K562 (cell line): ENCODE results near the gene TMEM131. TPM values are rescaled to one million over a fixed set of nuclear protein-coding genes. Genes with fewer than 3 reads are reported as not detected.
A peak's percentile ranks its signal among the peaks of the same experiment; 100 is the strongest.
"Not testable (repeated sequence)": the region's sequence is repeated elsewhere in the genome, so short reads cannot be mapped to it uniquely, and the experiment has no call there.

ENCODE experiments used
- ATAC-seq: fragments of 200-7000 bp; cut with Tn5 transposase; 3 replicates; pipeline ENCODE4 v1.9.1; 2020; ENCODE audit warnings: moderate library complexity
- BruUV-seq: library from RNA; stranded (reverse); fragments of 400-500 nt; replicated peaks from 2 replicates; lab custom pipeline; 2021; lab: Mats Ljungman, UMichigan
- CTCF ChIA-PET: fragments of 300-600 bp; formaldehyde crosslinking; extraction: SDS; loops from one replicate; lab custom pipeline; 2021; ENCODE audit warnings: low intra/inter-chr PET ratio; lab: Yijun Ruan, JAX
- POLR2A ChIA-PET: fragments of 300-600, 350-650 bp; sonication (Branson Sonifier 250); formaldehyde crosslinking; extraction: SDS; loops from one replicate; lab custom pipeline; 2021; ENCODE audit warnings: antibody characterized with exemption, inconsistent platforms; lab: Yijun Ruan, JAX
- DNase-seq, 4 experiments: peaks; one replicate each; pipeline versions ENCODE4 v3.0.0 to v3.0.0-alpha.2; 2011 to 2018; ENCODE audit warnings: low spot score in 3 of 4, mixed read lengths in 3 of 4; ENCODE audit errors: extremely low read depth in 1 of 4
- FAIRE-seq: peaks from 2 replicates; lab custom pipeline; 2011; peaks lifted over from hg19 to GRCh38; lab: Jason Lieb, UNC
- H2AFZ ChIP-seq: 2 replicates; pipeline ENCODE4 v1.6.0; 2011; ENCODE audit warnings: low read depth, low read length, control low read depth, inconsistent platforms
- H3K27ac ChIP-seq: fragments of 200-600 bp; 3 replicates; pipeline ENCODE4 v1.8.0; 2011; ENCODE audit warnings: low read depth, mild to moderate bottlenecking, control low read depth, inconsistent platforms, low read length, moderate library complexity, mixed read lengths; ENCODE audit errors: extremely low read depth
- H3K27me3 ChIP-seq, 2 experiments: fragments of 300-600 bp in 1 of 2; 2 replicates in 1 of 2; 3 replicates in 1 of 2; pipeline versions ENCODE4 v1.6.0 to v1.8.0; 2011; ENCODE audit warnings: inconsistent platforms in 2 of 2, low read length in 2 of 2, mild to moderate bottlenecking in 1 of 2, mixed read lengths in 1 of 2, moderate library complexity in 1 of 2; ENCODE audit not compliant: control insufficient read depth in 2 of 2, insufficient read depth in 2 of 2
- H3K36me3 ChIP-seq: fragments of 300-600 bp; 3 replicates; pipeline ENCODE4 v1.8.0; 2011; ENCODE audit warnings: mild to moderate bottlenecking, low read length, inconsistent platforms; ENCODE audit not compliant: control insufficient read depth, insufficient read depth
- H3K4me1 ChIP-seq, 2 experiments: fragments of 200-600 bp in 1 of 2; replicated peaks in 1 of 2; 2 replicates in 1 of 2; 3 replicates in 1 of 2; pipeline versions ENCODE4 v1.5.1 to v1.8.0; 2011; ENCODE audit warnings: inconsistent platforms in 2 of 2, low read length in 2 of 2, mild to moderate bottlenecking in 1 of 2, mixed read lengths in 1 of 2, moderate library complexity in 1 of 2; ENCODE audit not compliant: control insufficient read depth in 2 of 2, insufficient read depth in 2 of 2
- H3K4me2 ChIP-seq: 2 replicates; pipeline ENCODE4 v1.6.1; 2011; ENCODE audit warnings: low read length, control low read depth, inconsistent platforms, mixed read lengths; ENCODE audit not compliant: insufficient read depth
- H3K4me3 ChIP-seq: fragments of 200-600 bp; sonication (generic), shearing (Covaris generic); 2 replicates; pipeline ENCODE4 v1.5.1; 2016; ENCODE audit warnings: control low read depth, inconsistent platforms
- H3K79me2 ChIP-seq: fragments of 200-600 bp; 3 replicates; pipeline ENCODE4 v1.8.0; 2011; ENCODE audit warnings: low read length, inconsistent platforms; ENCODE audit not compliant: control insufficient read depth, insufficient read depth
- H3K9ac ChIP-seq, 2 experiments: 2 replicates each; pipeline versions ENCODE4 v1.6.0 to v1.6.1; 2011; ENCODE audit warnings: low read depth in 2 of 2, low read length in 2 of 2, control low read depth in 1 of 2, inconsistent platforms in 1 of 2, mild to moderate bottlenecking in 1 of 2, mixed read lengths in 1 of 2; ENCODE audit not compliant: insufficient read depth in 1 of 2
- H3K9me1 ChIP-seq: one replicate; pipeline ENCODE4 v1.6.0; 2011; ENCODE audit warnings: inconsistent platforms, mild to moderate bottlenecking, low read length, moderate library complexity; ENCODE audit not compliant: control insufficient read depth, insufficient read depth
- H3K9me3 ChIP-seq: replicated peaks from 2 replicates; pipeline ENCODE4 v1.5.1; 2011; ENCODE audit warnings: low read depth, low read length, inconsistent platforms; ENCODE audit not compliant: control insufficient read depth, insufficient read depth
- H4K20me1 ChIP-seq: replicated peaks from 2 replicates; pipeline ENCODE4 v1.6.1; 2011; ENCODE audit warnings: low read length, inconsistent platforms, mixed read lengths; ENCODE audit not compliant: control insufficient read depth, insufficient read depth
- CREM ChIP-seq: IDR thresholded peaks from 2 replicates; pipeline ENCODE4 v1.6.1; 2014; ENCODE audit warnings: antibody characterized with exemption, low read depth
- KDM4B ChIP-seq, 2 experiments: fragments of 450-650 bp in 1 of 2; sonication (generic) in 1 of 2; IDR thresholded peaks; 2 replicates each; pipeline ENCODE4 v1.6.1; 2016 to 2017; ENCODE audit warnings: borderline replicate concordance in 2 of 2, antibody characterized with exemption in 1 of 2, low read depth in 1 of 2, mild to moderate bottlenecking in 1 of 2
- KLF1 ChIP-seq: fragments of 450-650 bp; IDR thresholded peaks from 2 replicates; pipeline ENCODE4 v1.6.1; 2016; ENCODE audit warnings: missing genetic modification characterization, missing compliant biosample characterization
- NFIC ChIP-seq: fragments of 450-650 bp; IDR thresholded peaks from 2 replicates; pipeline ENCODE4 v1.6.1; 2017; ENCODE audit warnings: mild to moderate bottlenecking, inconsistent platforms
- PHB2 ChIP-seq: fragments of 450-650 bp; IDR thresholded peaks from 2 replicates; pipeline ENCODE4 v1.6.1; 2017; ENCODE audit warnings: low read depth
- ZNF121 ChIP-seq: sonication (generic); formaldehyde crosslinking; conservative IDR thresholded peaks from 2 replicates; pipeline ENCODE4 v1.8.0; 2022; ENCODE audit warnings: missing genetic modification reagents
- ZNF146 ChIP-seq: IDR thresholded peaks from one replicate; pipeline ENCODE4 v1.6.1; 2018; ENCODE audit warnings: missing compliant biosample characterization; ENCODE audit not compliant: unreplicated experiment
- WGBS: fragments of 100-300 bp; shearing (Covaris generic); methylation state at CpG from one replicate; pipeline ENCODE4 v1.1.6; 2016; ENCODE audit warnings: low coverage, mixed read lengths; ENCODE audit not compliant: insufficient coverage; ENCODE audit errors: missing lambda C conversion rate; 5-methylcytosine and 5-hydroxymethylcytosine counted together
- in situ Hi-C: fragments of 300-500 bp; cut with MboI; formaldehyde crosslinking; loops from 4 replicates; pipeline ENCODE4 v1.15.0; 2018; ENCODE audit warnings: inconsistent platforms, mixed read lengths
- intact Hi-C: fragments of 100-400 bp; cut with micrococcal nuclease; formaldehyde crosslinking; loops from 2 replicates; pipeline ENCODE4 v1.14.2; 2022
- polyA plus RNA-seq, 8 experiments: library from polyadenylated mRNA; depleted of rRNA in 4 of 8; stranded (reverse) in 5 of 8; unstranded in 3 of 8; fragments of >200 nt; fragmentation: Nextera tagmentation in 2 of 8; fragmentation: Illumina TruSeq in 1 of 8; extraction: Ambion mirVana in 2 of 8; extraction: Trizol in 1 of 8; gene quantifications; 2 replicates each; pipeline versions ENCODE4 v1.2.1 to v1.2.3, GENCODE V29; 2011 to 2014; ENCODE audit warnings: inconsistent platforms in 1 of 8, missing spikeins in 1 of 8
- total RNA-seq, 7 experiments: library from RNA; depleted of rRNA in 6 of 7; stranded (reverse); fragments of >200 nt in 6 of 7; fragmentation: Illumina TruSeq in 2 of 7; extraction: Trizol in 2 of 7; gene quantifications; 2 replicates each; pipeline versions ENCODE4 v1.2.1 to v1.2.3, GENCODE V29; 2011 to 2021; ENCODE audit warnings: low replicate concordance in 1 of 7
- TF ChIP-seq, protein P1 (sequence below): fragments of 450-650 bp; IDR thresholded peaks from one replicate; pipeline ENCODE4 v1.6.1; 2018; ENCODE audit warnings: mild to moderate bottlenecking, moderate library complexity; ENCODE audit not compliant: partially characterized antibody

TMEM131 gene
- total and polyA plus RNA-seq, 9 of the 15 experiments (the other 6 are each of a cell fraction or from before 2014, with no cell fraction given), result 2.5 to 21.1 (median 12.4) TPM

DNA sequence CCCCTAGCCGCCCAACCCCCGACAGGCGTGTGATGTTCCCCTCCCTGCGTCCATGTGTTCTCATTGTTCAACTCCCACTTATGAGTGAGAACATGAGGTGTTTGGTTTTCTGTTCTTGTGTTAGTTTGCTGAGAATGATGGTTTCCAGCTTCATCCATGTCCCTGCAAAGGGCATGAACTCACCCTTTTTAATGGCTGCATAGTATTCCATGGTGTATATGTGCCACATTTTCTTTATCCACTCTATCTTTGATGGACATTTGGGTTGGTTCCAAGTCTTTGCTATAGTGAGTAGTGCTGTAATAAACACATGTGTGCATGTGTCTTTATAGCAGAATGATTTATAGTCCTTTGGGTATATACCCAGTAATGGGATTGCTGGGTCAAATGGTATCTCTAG is 102.7 kb downstream of the TMEM131 start:
- FAIRE-seq, POLR2A ChIA-PET, H3K4me2 ChIP-seq, H3K9ac ChIP-seq, H3K9me3 ChIP-seq, H3K4me1 ChIP-seq, H3K36me3 ChIP-seq, CTCF ChIA-PET, H2AFZ ChIP-seq, in situ Hi-C loops, ATAC-seq, H3K9me1 ChIP-seq, DNase-seq, H3K79me2 ChIP-seq, H3K27ac ChIP-seq, H3K27me3 ChIP-seq, H3K4me3 ChIP-seq, intact Hi-C loops, H4K20me1 ChIP-seq, BruUV-seq: not testable (repeated sequence)
- TF ChIP-seq ZNF146 (CRISPR knock-in tag), result peak; percentile 76
- 0 out of 2 replicates have a peak, but pooled peaks have one; percentile 7 for TF ChIP-seq NFIC
- WGBS, result 98% methylated on average over 4 of the region's 4 CpGs

- no peak for TF ChIP-seq PHB2
- TF ChIP-seq CREM, result no peak
- no peak for TF ChIP-seq ZNF121 (CRISPR knock-in tag)
- TF ChIP-seq KDM4B (IDR thresholded peaks at IDR 0.05; ENCODE audit: borderline replicate concordance in 2 of 2, low read depth in 1 of 2), result no peak
- TF ChIP-seq KLF1 (tag), result no peak
- TF ChIP-seq, protein P1, sequence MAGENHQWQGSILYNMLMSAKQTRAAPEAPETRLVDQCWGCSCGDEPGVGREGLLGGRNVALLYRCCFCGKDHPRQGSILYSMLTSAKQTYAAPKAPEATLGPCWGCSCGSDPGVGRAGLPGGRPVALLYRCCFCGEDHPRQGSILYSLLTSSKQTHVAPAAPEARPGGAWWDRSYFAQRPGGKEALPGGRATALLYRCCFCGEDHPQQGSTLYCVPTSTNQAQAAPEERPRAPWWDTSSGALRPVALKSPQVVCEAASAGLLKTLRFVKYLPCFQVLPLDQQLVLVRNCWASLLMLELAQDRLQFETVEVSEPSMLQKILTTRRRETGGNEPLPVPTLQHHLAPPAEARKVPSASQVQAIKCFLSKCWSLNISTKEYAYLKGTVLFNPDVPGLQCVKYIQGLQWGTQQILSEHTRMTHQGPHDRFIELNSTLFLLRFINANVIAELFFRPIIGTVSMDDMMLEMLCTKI, result no peak
- Histone ChIP-seq H3K27me3 (no peaks in the 10 kb centered on the region), H3K79me2 (no peaks in the 10 kb centered on the region), H3K9ac (no peak overlapping the region), H3K9me1 (no peaks in the 10 kb centered on the region), H3K4me1 (no peaks in the 10 kb centered on the region), H3K27ac (no peak overlapping the region), H3K36me3 (peaks cover 13% of the 10 kb centered on the region; the same call in 2 of the 3 replicates), H3K4me3 (no peak overlapping the region), H3K9me3 (peaks cover under 1% of the 10 kb centered on the region; the same call in 1 of the 2 replicates), H3K4me2 (no peak overlapping the region), H4K20me1 (no peaks in the 10 kb centered on the region), H2AFZ (no peak overlapping the region)
- intact Hi-C loops (no loop called here), in situ Hi-C loops (no loop called here)
- ChIA-PET CTCF (no interaction called here), POLR2A (no interaction called here)
- FAIRE-seq (no peak), ATAC-seq (no peak), DNase-seq (no peak)
- BruUV-seq, result no TSS peak
These were observed 104.1 kb downstream of the TMEM131 start for GRCh38 chr2:97891611-97892010.
